Esophagus squamous epithelium (tissue), 5 donors: ENCODE data around the gene ITPK1. TPM values are rescaled to one million over a fixed set of nuclear protein-coding genes. Genes with fewer than 3 reads are reported as not detected.

Experiments
- DNase-seq: peaks from one replicate; lab custom pipeline; 2025; lab: John Stamatoyannopoulos, UW
- H3K27ac ChIP-seq, 4 donors: fragments of 200-600 bp; sonication (generic); one replicate each; pipeline ENCODE4 v1.5.1; 2016 to 2019; ENCODE audit warnings: mild to moderate bottlenecking in 1 of 4
- H3K27me3 ChIP-seq, 4 donors: fragments of 200-600 bp; sonication (generic); 1 replicate in 3 of 4; 2 replicates in 1 of 4; pipeline versions ENCODE4 v1.5.1 to v1.6.0; 2017 to 2021; ENCODE audit warnings: antibody characterized with exemption in 1 of 4
- H3K36me3 ChIP-seq, 3 donors: fragments of 200-600 bp; sonication (generic); one replicate each; pipeline ENCODE4 v1.5.1; 2016 to 2019
- H3K4me1 ChIP-seq, 3 donors: fragments of 200-600 bp; sonication (generic); one replicate each; pipeline ENCODE4 v1.5.1; 2017 to 2019
- H3K4me3 ChIP-seq, 4 donors: fragments of 200-600 bp; sonication (generic); 1 replicate in 3 of 4; 2 replicates in 1 of 4; pipeline ENCODE4 v1.5.1; 2016 to 2019; ENCODE audit warnings: mild to moderate bottlenecking in 2 of 4, moderate library complexity in 1 of 4
- H3K9me3 ChIP-seq, 3 donors: fragments of 200-600 bp; sonication (generic); one replicate each; pipeline ENCODE4 v1.5.1; 2016 to 2019
- POLR2A ChIP-seq, 4 donors: fragments of 450-650 bp; IDR thresholded peaks; one replicate each; pipeline ENCODE4 v1.6.1; 2017; ENCODE audit warnings: antibody characterized with exemption in 4 of 4, mild to moderate bottlenecking in 4 of 4, moderate library complexity in 3 of 4
- WGBS, 2 donors: methylation state at CpG; one replicate each; pipeline ENCODE4 v1.1.5; 2018; 5-methylcytosine and 5-hydroxymethylcytosine counted together
- intact Hi-C: fragments of 100-400 bp; cut with DNase I; formaldehyde crosslinking; loops from one replicate; pipeline ENCODE4 v1.15.0; 2022
- total RNA-seq, 4 donors: library from RNA; depleted of rRNA; stranded (reverse); fragments of >200 nt; gene quantifications; one replicate each; pipeline ENCODE4 v1.1.0, GENCODE V29; 2016
- TF ChIP-seq, protein P1 (sequence below), 6 experiments: fragments of 450-650 bp in 4 of 6; fragments of 200-600 bp in 2 of 6; sonication (generic) in 2 of 6; IDR thresholded peaks; one replicate each; pipeline ENCODE4 v1.5.1; 2016 to 2019; ENCODE audit warnings: antibody characterized with exemption in 6 of 6, mild to moderate bottlenecking in 4 of 6, moderate library complexity in 4 of 6
- donor health status: DM: yes; HTN: yes; CAD: no.

The ITPK1 gene
- total RNA-seq, 4 donors from 2014 or later, result 14.2 to 34.5 (median 25.8) TPM

DNA sequence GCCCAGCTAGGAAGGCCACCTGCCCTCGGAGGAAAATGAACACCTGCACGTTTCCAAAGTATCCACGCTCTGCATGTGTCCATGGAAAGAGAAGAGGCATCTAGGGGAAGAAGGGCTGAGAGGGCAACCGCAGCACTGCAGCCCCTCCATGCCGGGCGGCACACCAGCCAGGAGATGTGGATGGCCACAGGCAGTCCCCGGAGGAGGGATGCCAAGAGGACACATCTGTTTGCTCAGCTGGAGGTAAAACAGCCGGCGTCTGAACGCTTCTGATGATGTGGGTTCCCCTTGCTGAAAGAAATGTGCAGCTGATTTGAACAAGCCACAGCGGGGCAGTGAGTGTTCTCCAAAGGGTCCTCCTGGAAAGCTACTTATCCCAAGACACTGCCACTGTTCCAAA lies 158.8 kb downstream of the ITPK1 start:
- no peak overlapping the region for H3K27ac ChIP-seq
- WGBS, 2 donors, result 88 to 89% methylated on average over 5 to 6 of the region's 11 CpGs
- DNase-seq, result no peak
- peaks cover 0 to 25% (median 0%) of the 10 kb centered on the region in 3 donors for H3K4me1 ChIP-seq
- intact Hi-C loops, result no loop called here
- TF ChIP-seq, protein P1, sequence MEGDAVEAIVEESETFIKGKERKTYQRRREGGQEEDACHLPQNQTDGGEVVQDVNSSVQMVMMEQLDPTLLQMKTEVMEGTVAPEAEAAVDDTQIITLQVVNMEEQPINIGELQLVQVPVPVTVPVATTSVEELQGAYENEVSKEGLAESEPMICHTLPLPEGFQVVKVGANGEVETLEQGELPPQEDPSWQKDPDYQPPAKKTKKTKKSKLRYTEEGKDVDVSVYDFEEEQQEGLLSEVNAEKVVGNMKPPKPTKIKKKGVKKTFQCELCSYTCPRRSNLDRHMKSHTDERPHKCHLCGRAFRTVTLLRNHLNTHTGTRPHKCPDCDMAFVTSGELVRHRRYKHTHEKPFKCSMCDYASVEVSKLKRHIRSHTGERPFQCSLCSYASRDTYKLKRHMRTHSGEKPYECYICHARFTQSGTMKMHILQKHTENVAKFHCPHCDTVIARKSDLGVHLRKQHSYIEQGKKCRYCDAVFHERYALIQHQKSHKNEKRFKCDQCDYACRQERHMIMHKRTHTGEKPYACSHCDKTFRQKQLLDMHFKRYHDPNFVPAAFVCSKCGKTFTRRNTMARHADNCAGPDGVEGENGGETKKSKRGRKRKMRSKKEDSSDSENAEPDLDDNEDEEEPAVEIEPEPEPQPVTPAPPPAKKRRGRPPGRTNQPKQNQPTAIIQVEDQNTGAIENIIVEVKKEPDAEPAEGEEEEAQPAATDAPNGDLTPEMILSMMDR (IDR thresholded peaks at IDR 0.05), result no peak
- no peak for TF ChIP-seq POLR2A (IDR thresholded peaks at IDR 0.05)
- no peaks in the 10 kb centered on the region for H3K9me3 ChIP-seq
- peaks cover 0 to 71% (median 3%) of the 10 kb centered on the region in 3 donors for H3K36me3 ChIP-seq
- no peak overlapping the region for H3K4me3 ChIP-seq
- H3K27me3 ChIP-seq, result no peaks in the 10 kb centered on the region

DNA sequence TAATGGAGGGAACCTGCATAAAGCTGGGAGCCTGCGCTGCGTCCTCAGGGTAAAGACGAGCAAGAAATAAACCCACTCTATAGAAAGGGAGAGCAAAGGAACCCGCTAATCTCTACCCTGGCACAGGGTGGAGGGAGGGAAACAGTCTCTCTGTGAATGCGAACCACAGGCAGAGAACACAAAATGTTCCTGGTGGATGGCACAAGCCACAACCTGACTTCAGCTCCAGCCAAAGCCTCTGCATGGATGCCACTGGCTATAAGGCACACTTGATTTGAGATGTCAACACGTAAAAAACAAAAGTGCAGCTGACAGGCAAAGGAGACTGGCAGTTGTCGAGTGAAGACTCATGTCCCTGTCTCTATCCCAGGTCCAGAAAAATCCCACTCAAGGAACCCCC lies 160.3 kb downstream of the ITPK1 start:
- H3K27me3 ChIP-seq, result no peaks in the 10 kb centered on the region
- H3K9me3 ChIP-seq, result no peaks in the 10 kb centered on the region
- no peak overlapping the region for H3K27ac ChIP-seq
- peaks cover 0 to 69% (median 0%) of the 10 kb centered on the region in 3 donors for H3K36me3 ChIP-seq
- H3K4me3 ChIP-seq, result no peak overlapping the region
- TF ChIP-seq, protein P1 (IDR thresholded peaks at IDR 0.05), result no peak
- TF ChIP-seq POLR2A (IDR thresholded peaks at IDR 0.05), result no peak
- intact Hi-C loops, result no loop called here
- H3K4me1 ChIP-seq, result peaks cover 0 to 33% (median 0%) of the 10 kb centered on the region in 3 donors
- DNase-seq, result no peak
- 65 to 66% methylated on average over 7 of the region's 7 CpGs for WGBS, 2 donors

DNA sequence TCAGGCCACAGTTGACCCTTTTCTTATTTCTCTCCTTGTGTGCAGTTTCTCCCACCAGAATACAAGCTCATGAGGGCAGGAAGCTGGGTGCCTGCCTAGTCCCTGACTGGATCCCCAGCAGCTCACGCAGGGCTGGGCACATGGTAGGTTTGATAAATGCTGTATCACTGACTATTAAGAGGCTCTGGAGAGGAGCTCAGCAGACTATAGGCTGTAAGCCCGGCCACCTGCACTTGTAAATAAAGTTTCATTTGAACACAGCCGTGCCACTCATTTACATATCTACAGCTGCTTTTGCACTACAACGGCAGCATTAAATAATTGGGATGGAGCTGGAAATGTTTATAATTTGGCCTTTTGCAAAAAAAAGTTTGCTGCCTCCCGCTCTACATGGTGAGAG lies 160.8 kb downstream of the ITPK1 start:
- TF ChIP-seq, protein P1 (IDR thresholded peaks at IDR 0.05), result no peak
- TF ChIP-seq POLR2A (IDR thresholded peaks at IDR 0.05), result no peak
- H3K36me3 ChIP-seq, result peaks cover 0 to 69% (median under 1%) of the 10 kb centered on the region in 3 donors
- H3K27me3 ChIP-seq, result no peaks in the 10 kb centered on the region
- peaks cover 0 to 33% (median 0%) of the 10 kb centered on the region in 3 donors for H3K4me1 ChIP-seq
- intact Hi-C loops, result no loop called here
- H3K27ac ChIP-seq, result no peak overlapping the region
- no peak overlapping the region for H3K4me3 ChIP-seq
- 54 to 57% methylated on average over 5 of the region's 5 CpGs for WGBS, 2 donors
- no peaks in the 10 kb centered on the region for H3K9me3 ChIP-seq
- no peak for DNase-seq

- H3K27me3 ChIP-seq, result no peaks in the 10 kb centered on the region
- peaks cover 0 to 33% (median 0%) of the 10 kb centered on the region in 3 donors for H3K4me1 ChIP-seq
- TF ChIP-seq, protein P1 (IDR thresholded peaks at IDR 0.05), result no peak
- TF ChIP-seq POLR2A (IDR thresholded peaks at IDR 0.05), result no peak
- no peak for DNase-seq
- intact Hi-C loops, result no loop called here
- H3K4me3 ChIP-seq, result no peak overlapping the region
- H3K36me3 ChIP-seq, result peaks cover 0 to 70% (median 6%) of the 10 kb centered on the region in 3 donors
- 92 to 93% methylated on average over 5 to 6 of the region's 6 CpGs for WGBS, 2 donors
- H3K27ac ChIP-seq, result no peak overlapping the region
- H3K9me3 ChIP-seq, result no peaks in the 10 kb centered on the region
These were observed 162.2 kb downstream of the ITPK1 start for GRCh38 chr14:92953526-92953925.

- H3K36me3 ChIP-seq, result peaks cover 0 to 70% (median 6%) of the 10 kb centered on the region in 3 donors
- H3K27me3 ChIP-seq, result no peaks in the 10 kb centered on the region
- WGBS, 2 donors, result 77 to 85% methylated on average over 12 to 16 of the region's 32 CpGs
- no peaks in the 10 kb centered on the region for H3K9me3 ChIP-seq
- H3K27ac ChIP-seq, result peak overlapping the region in 2 of 4 donors; percentile 28 to 52
- intact Hi-C loops, result no loop called here
- TF ChIP-seq, protein P1 (IDR thresholded peaks at IDR 0.05), result no peak
- TF ChIP-seq POLR2A (IDR thresholded peaks at IDR 0.05), result no peak
- no peak for DNase-seq
- no peak overlapping the region for H3K4me3 ChIP-seq
- peaks cover 0 to 33% (median 0%) of the 10 kb centered on the region in 3 donors for H3K4me1 ChIP-seq
These were observed 163.0 kb downstream of the ITPK1 start for GRCh38 chr14:92952481-92953298.
